Peyer's patch (tissue), 4 donors: ENCODE measurements around the gene KRT85. TPM values are rescaled to one million over a fixed set of nuclear protein-coding genes. Genes with fewer than 3 reads are reported as not detected.

Experiments
- DNase-seq, 3 donors: peaks; one replicate each; pipeline ENCODE4 v3.0.0-alpha.2; 2017 to 2019
- H3K27ac ChIP-seq, 4 donors: fragments of 200-600 bp; sonication (generic); one replicate each; pipeline ENCODE4 v1.5.1; 2016 to 2019
- H3K27me3 ChIP-seq, 2 donors: fragments of 200-600 bp; sonication (generic); one replicate each; pipeline ENCODE4 v1.5.1; 2019
- H3K36me3 ChIP-seq, 3 donors: fragments of 200-600 bp; sonication (generic); one replicate each; pipeline ENCODE4 v1.5.1; 2016 to 2019
- H3K4me1 ChIP-seq, 4 donors: fragments of 200-600 bp; sonication (generic); one replicate each; pipeline ENCODE4 v1.5.1; 2016 to 2019
- H3K4me3 ChIP-seq, 4 donors: fragments of 200-600 bp; sonication (generic); 1 replicate in 3 of 4; 2 replicates in 1 of 4; pipeline ENCODE4 v1.5.1; 2016 to 2019; ENCODE audit warnings: mild to moderate bottlenecking in 1 of 4
- H3K9me3 ChIP-seq, 4 donors: fragments of 200-600 bp; sonication (generic); one replicate each; pipeline ENCODE4 v1.5.1; 2016 to 2019; ENCODE audit warnings: mild to moderate bottlenecking in 1 of 4
- CTCF ChIP-seq, 6 experiments: fragments of 450-650 bp in 4 of 6; fragments of 200-600 bp in 2 of 6; sonication (generic) in 1 of 6; IDR thresholded peaks; one replicate each; pipeline ENCODE4 v1.5.1; 2017 to 2019; ENCODE audit warnings: antibody characterized with exemption in 6 of 6, mild to moderate bottlenecking in 3 of 6, moderate library complexity in 1 of 6
- POLR2A ChIP-seq, 2 donors: fragments of 450-650 bp; IDR thresholded peaks; one replicate each; pipeline ENCODE4 v1.5.1; 2017; ENCODE audit warnings: antibody characterized with exemption in 2 of 2, mild to moderate bottlenecking in 2 of 2, moderate library complexity in 2 of 2
- total RNA-seq, 4 donors: library from RNA; depleted of rRNA; stranded (reverse); fragments of >200 nt; gene quantifications; one replicate each; pipeline ENCODE4 v1.1.0, GENCODE V29; 2016

KRT85 gene
- total RNA-seq, 4 donors from 2014 or later, result not detected

- no peaks in the 10 kb centered on the region for H3K9me3 ChIP-seq
- H3K27me3 ChIP-seq, result no peaks in the 10 kb centered on the region
- DNase-seq, result no peak
- H3K27ac ChIP-seq, result no peak overlapping the region
- H3K4me3 ChIP-seq, result no peak overlapping the region
- TF ChIP-seq POLR2A (IDR thresholded peaks at IDR 0.05), result no peak
- TF ChIP-seq CTCF (IDR thresholded peaks at IDR 0.05), result no peak
- H3K4me1 ChIP-seq, result no peaks in the 10 kb centered on the region
- no peaks in the 10 kb centered on the region for H3K36me3 ChIP-seq
Measured at GRCh38 chr12:52314511-52314910, 52.8 kb downstream of the KRT85 start.

- peaks cover 0 to 1% (median 0%) of the 10 kb centered on the region in 4 donors for H3K4me1 ChIP-seq
Measured at GRCh38 chr12:52313926-52314325, 53.4 kb downstream of the KRT85 start.

GRCh38 chr12:52313461-52313860 lies 53.8 kb downstream of the KRT85 start:
- Histone ChIP-seq H3K9me3 (no peaks in the 10 kb centered on the region), H3K4me3 (no peak overlapping the region), H3K4me1 (peaks cover 0 to 6% (median 0%) of the 10 kb centered on the region in 4 donors), H3K27me3 (no peaks in the 10 kb centered on the region), H3K36me3 (no peaks in the 10 kb centered on the region), H3K27ac (no peak overlapping the region)
- no peak for DNase-seq
- no peak for TF ChIP-seq CTCF (IDR thresholded peaks at IDR 0.05)
- no peak for TF ChIP-seq POLR2A (IDR thresholded peaks at IDR 0.05)

More at GRCh38 chr12:52313926-52314325, 53.4 kb downstream of the KRT85 start:
- Histone ChIP-seq H3K9me3 (no peaks in the 10 kb centered on the region), H3K4me3 (no peak overlapping the region), H3K36me3 (no peaks in the 10 kb centered on the region), H3K27me3 (no peaks in the 10 kb centered on the region), H3K27ac (no peak overlapping the region)
- TF ChIP-seq CTCF (IDR thresholded peaks at IDR 0.05) (no peak), POLR2A (IDR thresholded peaks at IDR 0.05) (no peak)
- no peak for DNase-seq

- TF ChIP-seq POLR2A (IDR thresholded peaks at IDR 0.05) (no peak), CTCF (IDR thresholded peaks at IDR 0.05) (no peak)
- no peaks in the 10 kb centered on the region for H3K27me3 ChIP-seq
- H3K9me3 ChIP-seq, result no peaks in the 10 kb centered on the region
- no peak overlapping the region for H3K27ac ChIP-seq
- DNase-seq, result peak in 1 of 3 donors; percentile 10
- no peak overlapping the region for H3K4me3 ChIP-seq
- H3K36me3 ChIP-seq, result no peaks in the 10 kb centered on the region
- H3K4me1 ChIP-seq, result peaks cover 0 to 12% (median 0%) of the 10 kb centered on the region in 4 donors
Measured at GRCh38 chr12:52312086-52312485, 55.2 kb downstream of the KRT85 start.

DNA sequence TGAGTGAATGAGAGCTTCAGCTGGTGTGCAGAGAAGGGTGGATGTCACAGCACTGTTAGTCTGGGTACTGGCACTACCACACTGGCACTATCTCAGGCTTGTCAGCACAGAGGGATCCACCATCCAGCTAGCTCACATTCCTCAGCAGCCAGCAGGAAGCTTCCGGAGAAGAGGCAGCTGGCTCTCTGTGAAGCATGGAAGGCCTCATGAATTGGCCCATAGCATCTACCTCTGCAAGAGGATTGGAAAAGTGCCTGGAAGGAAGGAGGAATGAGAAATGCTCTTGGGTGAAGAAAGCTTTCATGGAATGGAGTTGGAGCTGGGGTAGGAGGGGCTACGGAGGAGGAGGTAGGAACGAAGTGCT lies 56.0 kb downstream of the KRT85 start:
- H3K36me3 ChIP-seq, result no peaks in the 10 kb centered on the region
- no peak for TF ChIP-seq CTCF (IDR thresholded peaks at IDR 0.05)
- no peak for TF ChIP-seq POLR2A (IDR thresholded peaks at IDR 0.05)
- H3K27me3 ChIP-seq, result no peaks in the 10 kb centered on the region
- DNase-seq, result peak in 1 of 3 donors; percentile 3
- H3K4me1 ChIP-seq, result peaks cover 0 to 12% (median 0%) of the 10 kb centered on the region in 4 donors
- H3K27ac ChIP-seq, result no peak overlapping the region
- H3K4me3 ChIP-seq, result no peak overlapping the region
- no peaks in the 10 kb centered on the region for H3K9me3 ChIP-seq
